EH (cell line): ENCODE results near the gene MAPK8IP2.
"Not testable (repeated sequence)": the region's sequence is repeated elsewhere in the genome, so short reads cannot be mapped to it uniquely, and the experiment has no call there.

Experiments
- DNase-seq: peaks from one replicate; pipeline ENCODE4 v3.0.0-alpha.2; 2015; ENCODE audit warnings: low read depth

Gene MAPK8IP2

DNA sequence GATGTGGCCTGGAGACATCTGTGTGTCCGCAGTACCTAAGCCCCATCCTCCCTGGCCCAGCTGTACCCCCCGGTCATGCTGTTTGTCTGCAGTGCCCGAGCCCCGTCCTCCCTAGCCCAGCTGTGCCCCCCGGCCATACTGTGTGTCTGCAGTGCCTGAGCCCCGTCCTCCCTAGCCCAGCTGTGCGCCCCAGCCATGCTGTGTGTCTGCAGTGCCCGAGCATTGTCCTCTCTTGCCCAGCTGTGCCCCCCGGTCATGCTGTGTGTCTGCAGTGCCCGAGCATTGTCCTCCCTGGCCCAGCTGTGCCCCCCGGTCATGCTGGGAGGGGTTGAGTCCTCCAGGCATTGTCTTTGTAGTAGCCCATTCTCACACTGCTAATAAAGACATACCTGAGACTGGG lies 35.0 kb downstream of the MAPK8IP2 start:
- no peak for DNase-seq

DNA sequence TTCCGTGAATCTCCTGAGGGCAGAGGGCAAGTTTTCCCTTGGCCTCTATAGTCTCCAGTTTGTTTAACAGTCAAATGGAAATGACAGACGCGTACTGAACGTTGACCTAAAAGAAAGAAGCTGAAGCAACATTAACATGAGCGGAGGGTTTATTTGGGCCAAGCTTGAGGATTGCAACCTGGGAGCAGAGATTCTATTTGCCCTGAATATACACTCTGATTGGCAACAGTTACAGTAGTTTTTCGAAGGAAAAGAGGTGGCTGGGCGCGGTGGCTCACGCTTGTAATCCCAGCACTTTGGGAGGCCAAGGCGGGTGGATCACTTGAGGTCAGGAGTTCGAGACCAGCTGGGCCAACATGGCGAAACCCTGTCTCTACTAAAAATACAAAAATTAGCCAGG lies 39.7 kb downstream of the MAPK8IP2 start:
- not testable (repeated sequence) for DNase-seq

DNA sequence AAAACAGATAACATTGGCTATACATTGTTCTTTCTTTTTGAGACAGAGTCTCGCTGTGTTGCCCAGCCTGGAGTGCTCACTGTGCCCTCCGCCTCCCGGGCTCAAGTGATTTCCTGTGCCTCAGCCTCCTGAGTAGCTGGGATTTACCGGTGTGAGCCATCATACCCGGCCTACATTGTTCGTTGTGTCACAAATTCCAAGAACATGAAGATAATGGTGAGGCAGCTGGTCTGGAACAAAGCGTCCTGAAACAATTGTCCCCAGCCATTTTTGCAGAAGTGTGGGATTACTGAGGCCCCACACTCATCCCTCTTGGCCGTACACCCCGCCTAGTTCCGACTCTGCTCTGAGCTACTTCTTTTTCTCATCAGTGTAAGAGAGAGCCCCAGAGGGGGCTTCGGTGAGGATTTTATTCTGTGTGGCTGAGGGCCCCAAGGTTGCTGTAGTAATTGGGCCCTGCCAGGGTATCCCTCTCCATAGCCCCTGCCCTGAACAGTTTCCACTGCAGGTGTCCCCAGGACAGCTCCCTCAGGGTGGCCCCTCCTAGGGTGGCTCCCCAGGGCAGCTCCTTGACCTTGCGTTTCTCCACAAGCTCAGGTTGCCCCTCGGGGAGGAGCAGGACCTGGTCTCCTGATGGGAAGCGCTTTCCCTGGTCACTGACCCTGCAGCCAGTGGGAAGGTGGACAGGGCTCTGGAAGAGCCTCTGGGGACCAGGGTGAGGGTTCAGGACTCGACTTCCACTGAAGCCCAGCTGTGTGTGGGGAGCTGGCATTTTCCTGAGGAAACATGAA lies 40.5 kb downstream of the MAPK8IP2 start:
- no peak for DNase-seq

DNA sequence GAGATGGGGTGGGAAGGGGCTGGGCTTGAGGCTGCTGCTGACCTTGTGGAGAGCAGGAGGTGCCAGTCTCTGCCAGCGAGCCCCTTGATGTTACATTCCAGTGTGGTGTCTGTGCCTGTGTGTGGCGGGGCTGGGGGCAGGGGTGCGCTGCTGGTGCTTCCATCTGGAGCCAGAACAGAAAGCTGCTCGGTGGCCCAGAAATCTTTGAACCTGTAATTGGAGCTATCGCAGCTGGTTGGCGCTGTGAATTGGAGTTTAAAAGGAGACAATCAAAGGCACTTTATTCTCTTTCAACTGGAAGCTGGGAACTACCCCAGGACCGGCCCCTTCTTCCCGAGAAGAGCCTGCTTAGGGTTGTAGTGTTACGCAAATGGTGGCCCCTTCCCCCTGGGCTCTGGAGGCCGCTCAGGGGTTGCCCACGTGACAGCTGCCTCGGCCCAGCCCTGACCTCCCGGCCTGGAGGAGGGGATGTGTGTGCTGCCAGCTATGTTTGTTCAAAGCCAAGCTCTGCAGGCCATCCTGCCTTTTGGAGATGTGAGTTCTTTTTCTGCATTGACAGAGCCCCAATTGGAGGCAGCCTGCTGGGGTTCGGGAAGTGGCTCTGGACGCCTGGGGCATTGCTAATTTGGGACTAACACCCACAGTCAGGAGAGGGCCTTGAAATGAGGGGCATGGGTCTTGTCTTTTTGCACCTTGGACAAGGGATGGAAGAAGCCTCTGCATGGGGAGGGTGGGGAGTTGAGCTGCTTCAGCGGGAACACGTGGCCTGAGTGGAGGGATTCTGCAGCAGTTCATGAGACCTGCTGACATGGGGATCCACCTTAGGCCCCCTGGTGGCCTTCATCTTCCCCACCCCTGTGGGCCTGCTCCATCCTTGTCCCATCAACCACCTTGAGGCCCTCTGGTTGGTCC lies 41.4 kb downstream of the MAPK8IP2 start:
- DNase-seq: peak; percentile 21

DNA sequence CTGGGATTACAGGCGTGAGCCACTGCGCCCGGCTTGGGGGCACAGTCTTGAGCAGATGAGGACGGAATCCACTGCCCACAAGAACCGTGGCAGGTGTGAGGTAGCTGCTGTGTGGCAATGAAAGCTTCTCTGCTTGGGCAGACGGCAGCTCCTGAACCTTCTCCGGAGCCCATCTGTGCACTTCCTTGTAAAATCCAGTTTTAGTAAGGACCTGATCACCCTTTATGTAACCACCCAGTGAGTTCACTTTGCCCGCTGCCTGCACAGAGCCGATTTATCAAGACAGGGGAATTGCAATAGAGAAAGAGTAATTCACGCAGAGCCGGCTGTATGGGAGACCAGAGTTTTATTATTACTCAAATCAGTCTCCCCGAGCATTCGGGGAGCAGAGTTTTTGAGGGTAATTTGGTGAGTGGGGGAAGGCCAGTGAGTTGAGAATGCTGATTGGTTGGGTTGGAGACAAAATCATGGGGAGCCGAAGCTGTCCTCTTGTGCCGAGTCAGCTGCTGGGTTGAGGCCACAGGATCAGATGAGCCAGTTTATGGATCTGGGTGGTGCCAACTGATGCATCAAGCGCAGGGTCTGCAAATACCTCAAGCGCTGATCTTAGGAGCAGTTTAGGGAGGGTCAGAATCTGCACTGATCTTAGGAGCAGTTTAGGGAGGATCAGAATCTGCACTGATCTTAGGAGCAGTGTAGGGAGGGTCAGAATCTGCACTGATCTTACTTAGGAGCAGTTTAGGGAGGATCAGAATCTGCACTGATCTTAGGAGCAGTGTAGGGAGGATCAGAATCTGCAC lies 42.6 kb downstream of the MAPK8IP2 start:
- DNase-seq: not testable (repeated sequence)

DNA sequence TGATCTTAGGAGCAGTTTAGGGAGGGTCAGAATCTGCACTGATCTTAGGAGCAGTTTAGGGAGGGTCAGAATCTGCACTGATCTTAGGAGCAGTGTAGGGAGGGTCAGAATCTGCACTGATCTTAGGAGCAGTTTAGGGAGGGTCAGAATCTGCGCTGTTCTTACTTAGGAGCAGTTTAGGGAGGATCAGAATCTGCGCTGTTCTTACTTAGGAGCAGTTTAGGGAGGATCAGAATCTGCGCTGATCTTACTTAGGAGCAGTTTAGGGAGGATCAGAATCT lies 43.2 kb downstream of the MAPK8IP2 start:
- not testable (repeated sequence) for DNase-seq

DNA sequence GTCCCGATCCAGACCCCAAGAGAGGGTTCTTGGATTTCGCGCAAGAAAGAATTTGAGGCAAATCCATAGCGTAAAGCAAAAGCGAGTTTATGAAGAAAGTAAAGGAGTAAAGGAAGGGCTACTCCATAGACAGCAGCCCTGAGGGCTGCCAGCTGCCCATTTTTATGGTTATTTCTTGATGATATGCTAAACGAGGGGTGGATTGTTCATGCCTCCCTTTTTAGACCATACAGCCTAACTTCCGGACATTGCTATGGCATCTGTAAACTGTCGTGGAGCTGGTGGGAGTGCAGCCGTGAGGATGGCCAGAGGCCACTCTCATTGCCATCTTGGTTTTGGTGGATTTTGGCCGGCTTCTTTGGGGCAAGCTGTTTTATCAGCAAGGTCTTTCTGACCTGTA lies 52.7 kb downstream of the MAPK8IP2 start:
- no peak for DNase-seq

DNA sequence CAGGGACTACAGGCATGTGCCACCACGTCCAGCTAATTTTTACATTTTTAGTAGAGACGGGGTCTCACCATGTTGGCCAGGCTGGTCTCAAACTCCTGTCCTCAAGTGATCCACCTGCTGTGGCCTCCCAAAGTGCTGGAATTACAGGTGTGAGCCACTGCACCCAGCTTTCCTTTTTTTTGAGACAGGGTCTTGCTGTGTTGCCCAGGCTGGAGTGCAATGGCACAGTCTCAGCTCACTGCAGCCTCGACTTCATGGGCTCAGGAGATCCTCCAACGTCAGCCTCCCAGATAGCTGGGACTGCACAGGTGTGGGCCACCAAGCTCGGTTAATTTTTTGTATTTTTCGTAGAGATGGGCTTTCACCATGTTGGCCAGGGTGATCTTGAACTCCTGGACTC lies 54.1 kb downstream of the MAPK8IP2 start:
- DNase-seq: not testable (repeated sequence)

DNA sequence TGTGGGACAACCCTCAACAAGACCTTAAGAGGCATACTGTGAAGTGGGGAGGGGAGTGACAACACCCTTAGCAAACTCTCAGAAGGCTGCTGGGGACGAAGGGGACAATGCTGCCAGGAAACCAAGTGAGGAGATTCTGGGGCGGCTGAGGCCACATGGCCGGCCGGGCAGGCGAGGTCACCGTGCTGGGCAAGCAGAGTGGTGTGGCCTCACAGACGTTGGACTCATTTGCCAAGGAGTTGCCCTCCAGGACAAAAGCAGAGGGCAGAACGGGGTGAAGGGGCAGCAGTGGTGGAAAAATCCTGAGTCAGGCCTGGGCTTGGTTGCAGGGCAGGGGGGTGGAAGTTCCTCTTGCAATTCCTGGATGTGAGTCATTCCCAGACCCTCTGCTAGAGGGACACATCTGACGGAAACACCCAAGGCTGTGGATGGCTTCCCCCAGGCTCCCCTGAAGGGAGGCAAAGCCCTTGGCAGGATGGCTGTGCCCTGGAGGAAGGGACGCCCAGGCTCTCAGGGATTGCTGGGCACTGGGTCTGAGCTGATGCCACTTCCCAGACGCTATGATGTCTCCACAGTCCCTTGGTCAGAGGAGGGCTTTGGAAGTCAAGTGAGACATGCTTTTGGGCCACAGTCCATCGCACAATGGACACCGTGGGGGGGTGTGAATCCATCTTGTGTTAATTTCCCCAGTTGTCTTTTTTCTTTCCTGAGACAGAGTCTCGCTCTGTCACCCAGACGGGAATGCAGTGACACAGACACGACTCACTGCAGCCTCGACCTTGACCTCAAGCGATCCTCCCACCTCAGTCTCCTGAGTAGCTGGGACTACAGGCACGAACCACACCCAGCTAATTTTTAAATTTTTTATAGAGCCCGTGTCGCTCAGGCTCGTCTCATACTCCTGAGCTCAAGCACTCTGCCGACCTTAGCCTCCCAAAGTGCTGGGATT lies 55.8 kb downstream of the MAPK8IP2 start:
- peak; percentile 76 for DNase-seq

DNA sequence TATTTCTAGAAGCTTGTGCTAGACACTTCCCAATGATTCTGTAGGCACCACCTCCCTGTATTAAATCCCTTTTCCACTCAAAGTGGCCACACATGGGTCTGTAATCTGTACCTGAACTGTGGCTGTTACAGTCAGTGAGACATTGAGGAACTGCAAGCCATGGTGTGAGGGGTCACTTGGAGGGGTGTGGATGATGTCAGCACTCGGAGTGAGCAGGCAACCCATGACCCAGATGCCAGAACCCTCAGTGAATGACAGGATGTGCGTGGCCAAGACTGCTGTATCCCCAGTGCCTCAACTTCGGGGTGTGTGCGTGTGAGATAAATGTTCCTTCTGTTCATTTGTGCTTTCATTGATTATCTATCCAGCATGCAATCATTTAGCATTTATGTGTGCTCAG lies 57.3 kb downstream of the MAPK8IP2 start:
- no peak for DNase-seq

DNA sequence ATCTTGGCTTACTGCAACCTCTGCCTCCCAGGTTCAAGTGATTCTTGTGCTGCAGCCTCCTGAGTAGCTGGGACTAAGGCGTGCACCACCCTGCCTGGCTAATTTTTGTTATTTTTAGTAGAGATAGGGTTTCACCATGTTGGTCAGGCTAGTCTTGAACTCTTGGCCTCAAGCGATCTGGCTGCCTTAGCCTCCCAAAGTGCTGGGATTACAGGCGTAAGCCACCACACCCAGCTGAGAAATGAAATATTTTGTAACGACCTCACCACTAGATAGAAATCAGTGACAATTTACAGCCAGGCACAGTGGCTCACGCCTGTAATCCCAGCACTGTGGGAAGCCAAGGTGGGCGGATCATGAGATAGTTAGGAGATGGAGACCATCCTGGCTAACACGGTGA lies 59.1 kb downstream of the MAPK8IP2 start:
- DNase-seq: not testable (repeated sequence)

DNA sequence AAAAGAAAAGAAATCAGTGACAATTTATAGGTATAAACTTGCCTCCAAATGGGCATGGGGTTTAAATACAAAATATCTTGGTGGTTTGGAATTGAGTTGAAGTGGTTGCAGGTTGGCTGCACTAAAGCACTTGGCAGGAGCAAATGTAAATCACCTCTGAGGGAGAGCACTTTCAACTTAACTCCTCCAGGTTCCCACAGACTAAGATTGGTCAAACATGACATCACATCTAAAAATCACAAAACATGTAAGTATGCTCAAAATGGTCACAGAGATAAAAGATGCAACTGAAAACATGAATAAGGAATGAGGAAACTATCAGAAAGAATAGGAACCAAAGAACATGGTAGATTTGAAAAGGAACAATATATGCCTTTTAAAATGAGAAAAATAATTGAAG lies 59.7 kb downstream of the MAPK8IP2 start:
- no peak for DNase-seq
